Endodermal cell (in vitro differentiated cells): Measurements from ENCODE around the gene ZPBP. TPM values are rescaled to one million over a fixed set of nuclear protein-coding genes. Genes with fewer than 3 reads are reported as not detected.

ENCODE experiments used
- DNase-seq: peaks from one replicate; pipeline ENCODE4 v3.0.0-alpha.2; 2017
- H3K27ac ChIP-seq: 2 replicates; pipeline ENCODE4 v1.5.1; 2013; ENCODE audit warnings: mild to moderate bottlenecking, low read depth, low read length, moderate library complexity
- H3K27me3 ChIP-seq: 2 replicates; pipeline ENCODE4 v1.6.1; 2013; ENCODE audit warnings: mild to moderate bottlenecking, low read length, moderate library complexity; ENCODE audit not compliant: insufficient read depth, control insufficient read depth, poor library complexity, severe bottlenecking
- H3K36me3 ChIP-seq: 2 replicates; pipeline ENCODE4 v1.7.0; 2013; ENCODE audit warnings: mild to moderate bottlenecking, low read length, moderate library complexity; ENCODE audit not compliant: control insufficient read depth, insufficient read depth
- H3K4me1 ChIP-seq: one replicate; pipeline ENCODE4 v1.7.0; 2013; ENCODE audit warnings: low read length; ENCODE audit not compliant: control insufficient read depth, insufficient read depth
- H3K4me3 ChIP-seq: 2 replicates; pipeline ENCODE4 v1.5.1; 2013; ENCODE audit warnings: mild to moderate bottlenecking, low read length, moderate library complexity
- H3K9ac ChIP-seq: 2 replicates; pipeline ENCODE4 v1.6.1; 2013; ENCODE audit warnings: mild to moderate bottlenecking, low read length, moderate library complexity; ENCODE audit not compliant: poor library complexity, severe bottlenecking; ENCODE audit errors: extremely low read depth
- H3K9me3 ChIP-seq: 2 replicates; pipeline ENCODE4 v1.6.1; 2013; ENCODE audit warnings: mild to moderate bottlenecking, low read length, moderate library complexity; ENCODE audit not compliant: control insufficient read depth
- H3K27ac Mint-ChIP-seq: 2 replicates; pipeline ENCODE4 v1.8.0; 2020; ENCODE audit warnings: mixed read lengths
- H3K27me3 Mint-ChIP-seq: 2 replicates; pipeline ENCODE4 v1.8.0; 2021; ENCODE audit warnings: mild to moderate bottlenecking, mixed read lengths; ENCODE audit not compliant: insufficient read depth
- H3K36me3 Mint-ChIP-seq: 2 replicates; pipeline ENCODE4 v1.8.0; 2020; ENCODE audit warnings: low read depth, mixed read lengths
- H3K4me1 Mint-ChIP-seq: 2 replicates; pipeline ENCODE4 v1.8.0; 2020; ENCODE audit warnings: mixed read lengths
- H3K4me3 Mint-ChIP-seq: 2 replicates; pipeline ENCODE4 v1.8.0; 2020; ENCODE audit warnings: mild to moderate bottlenecking, moderate library complexity, mixed read lengths
- H3K9me3 Mint-ChIP-seq: 2 replicates; pipeline ENCODE4 v1.8.0; 2020; ENCODE audit warnings: mild to moderate bottlenecking, mixed read lengths
- WGBS, 2 experiments: methylation state at CpG; one replicate each; pipeline versions ENCODE4 v1.1.5 to v1.1.7; 2013; ENCODE audit warnings: missing lambda C conversion rate in 2 of 2, mixed read lengths in 1 of 2; ENCODE audit not compliant: insufficient coverage in 1 of 2, insufficient read length in 1 of 2; 5-methylcytosine and 5-hydroxymethylcytosine counted together
- total RNA-seq, 2 donors: library from RNA; stranded (reverse); fragmentation: NEBNext Ultra II Directional in 1 of 2; extraction: Animal tissue kit (Norgen Biotek cat#: 25700) in 1 of 2; gene quantifications; 2 replicates in 1 of 2; 3 replicates in 1 of 2; pipeline ENCODE4 v1.2.1, GENCODE V29; 2021
- TF ChIP-seq, protein P1 (sequence below): fragments of 200-600 bp; sonication (generic); conservative IDR thresholded peaks from 2 replicates; pipeline ENCODE4 v1.5.0; 2021; ENCODE audit warnings: antibody characterized with exemption, mild to moderate bottlenecking

Gene ZPBP
- total RNA-seq, 2 donors from 2014 or later: not detected

DNA sequence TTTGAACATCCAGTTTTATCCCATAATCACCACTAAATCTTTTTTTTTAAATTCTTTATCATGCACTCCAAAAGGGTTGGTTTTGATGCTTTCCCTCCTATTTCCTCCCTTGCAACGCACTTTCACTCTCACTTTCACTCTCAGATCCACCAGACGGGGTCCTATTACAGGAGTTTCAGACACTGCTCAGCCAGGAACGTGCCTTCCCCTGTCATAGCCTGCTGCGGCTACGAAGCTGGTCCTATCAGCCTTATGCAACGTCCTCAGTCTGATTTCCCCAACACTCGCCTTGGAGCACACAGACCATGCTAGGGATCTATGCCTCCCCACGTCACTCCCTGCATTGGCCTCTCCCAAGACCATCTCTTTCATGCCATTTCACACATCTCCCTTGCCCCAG lies 23.4 kb downstream of the ZPBP start:
- Mint-ChIP-seq H3K27me3 (no peaks in the 10 kb centered on the region), H3K9me3 (peaks cover 54% of the 10 kb centered on the region), H3K27ac (no peak overlapping the region), H3K4me3 (no peak overlapping the region), H3K4me1 (peaks cover 4% of the 10 kb centered on the region), H3K36me3 (peaks cover 3% of the 10 kb centered on the region)
- peak; percentile 56 for DNase-seq
- TF ChIP-seq, protein P1, sequence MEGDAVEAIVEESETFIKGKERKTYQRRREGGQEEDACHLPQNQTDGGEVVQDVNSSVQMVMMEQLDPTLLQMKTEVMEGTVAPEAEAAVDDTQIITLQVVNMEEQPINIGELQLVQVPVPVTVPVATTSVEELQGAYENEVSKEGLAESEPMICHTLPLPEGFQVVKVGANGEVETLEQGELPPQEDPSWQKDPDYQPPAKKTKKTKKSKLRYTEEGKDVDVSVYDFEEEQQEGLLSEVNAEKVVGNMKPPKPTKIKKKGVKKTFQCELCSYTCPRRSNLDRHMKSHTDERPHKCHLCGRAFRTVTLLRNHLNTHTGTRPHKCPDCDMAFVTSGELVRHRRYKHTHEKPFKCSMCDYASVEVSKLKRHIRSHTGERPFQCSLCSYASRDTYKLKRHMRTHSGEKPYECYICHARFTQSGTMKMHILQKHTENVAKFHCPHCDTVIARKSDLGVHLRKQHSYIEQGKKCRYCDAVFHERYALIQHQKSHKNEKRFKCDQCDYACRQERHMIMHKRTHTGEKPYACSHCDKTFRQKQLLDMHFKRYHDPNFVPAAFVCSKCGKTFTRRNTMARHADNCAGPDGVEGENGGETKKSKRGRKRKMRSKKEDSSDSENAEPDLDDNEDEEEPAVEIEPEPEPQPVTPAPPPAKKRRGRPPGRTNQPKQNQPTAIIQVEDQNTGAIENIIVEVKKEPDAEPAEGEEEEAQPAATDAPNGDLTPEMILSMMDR: no peak
- H3K9me3 ChIP-seq: peaks cover 8% of the 10 kb centered on the region
- no peak overlapping the region for H3K9ac ChIP-seq
- no peaks in the 10 kb centered on the region for H3K27me3 ChIP-seq
- WGBS, 2 experiments: 90 to 92% methylated on average over 6 to 8 of the region's 8 CpGs
- no peak overlapping the region for H3K4me3 ChIP-seq
- no peaks in the 10 kb centered on the region for H3K4me1 ChIP-seq
- no peaks in the 10 kb centered on the region for H3K36me3 ChIP-seq
- H3K27ac ChIP-seq: no peak overlapping the region

- no peak overlapping the region for H3K27ac ChIP-seq
- Mint-ChIP-seq H3K9me3 (peaks cover 59% of the 10 kb centered on the region), H3K4me3 (no peak overlapping the region), H3K36me3 (peaks cover 3% of the 10 kb centered on the region), H3K27me3 (no peaks in the 10 kb centered on the region), H3K4me1 (peaks cover 4% of the 10 kb centered on the region), H3K27ac (peak overlapping the region; percentile 9)
- no peaks in the 10 kb centered on the region for H3K27me3 ChIP-seq
- H3K9ac ChIP-seq: no peak overlapping the region
- TF ChIP-seq, protein P1: no peak
- peaks cover 8% of the 10 kb centered on the region for H3K9me3 ChIP-seq
- H3K4me3 ChIP-seq: no peak overlapping the region
- DNase-seq: peak; percentile 53
- H3K36me3 ChIP-seq: no peaks in the 10 kb centered on the region
- 71 to 84% methylated on average over 4 to 6 of the region's 6 CpGs for WGBS, 2 experiments
- no peaks in the 10 kb centered on the region for H3K4me1 ChIP-seq
Measured at GRCh38 chr7:50068850-50069551, 24.0 kb downstream of the ZPBP start.

DNA sequence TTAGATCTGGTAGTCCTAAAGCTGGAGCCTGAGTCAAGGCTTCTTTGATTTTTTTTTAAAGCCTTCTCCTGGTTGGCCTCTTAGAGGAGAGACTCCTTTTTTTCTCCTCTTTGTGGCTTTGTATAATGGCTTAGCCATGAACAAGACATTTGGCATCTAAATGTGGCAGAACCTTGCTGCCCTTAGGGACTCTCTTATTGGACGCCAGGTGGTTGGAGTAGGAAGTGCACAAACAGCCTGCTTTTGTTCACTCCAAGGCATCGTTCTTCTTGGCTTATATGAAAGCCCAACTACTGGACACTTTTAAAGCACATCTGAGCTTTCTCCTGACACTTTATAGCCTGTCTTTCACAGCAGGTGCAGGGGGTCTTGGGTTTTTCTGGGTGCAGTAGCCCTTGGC lies 25.0 kb downstream of the ZPBP start:
- WGBS, 2 experiments: 71 to 86% methylated on average over 1 to 2 of the region's 2 CpGs
- Mint-ChIP-seq H3K36me3 (peaks cover 3% of the 10 kb centered on the region), H3K27ac (peak overlapping the region; percentile 39)

More for the DNA sequence above, 25.0 kb downstream of the ZPBP start:
- Histone ChIP-seq H3K36me3 (no peaks in the 10 kb centered on the region), H3K27me3 (no peaks in the 10 kb centered on the region), H3K4me3 (no peak overlapping the region), H3K9ac (no peak overlapping the region), H3K9me3 (peaks cover 8% of the 10 kb centered on the region), H3K4me1 (no peaks in the 10 kb centered on the region), H3K27ac (no peak overlapping the region)
- Mint-ChIP-seq H3K9me3 (peaks cover 62% of the 10 kb centered on the region), H3K4me3 (no peak overlapping the region), H3K27me3 (no peaks in the 10 kb centered on the region), H3K4me1 (peaks cover 4% of the 10 kb centered on the region)
- DNase-seq: no peak
- TF ChIP-seq, protein P1: peak; percentile 47
